ENCODE data around the gene DNAH3.
"Not testable (repeated sequence)": the region's sequence is repeated elsewhere in the genome, so short reads cannot be mapped to it uniquely, and the experiment has no call there.

DNAH3 gene

DNA sequence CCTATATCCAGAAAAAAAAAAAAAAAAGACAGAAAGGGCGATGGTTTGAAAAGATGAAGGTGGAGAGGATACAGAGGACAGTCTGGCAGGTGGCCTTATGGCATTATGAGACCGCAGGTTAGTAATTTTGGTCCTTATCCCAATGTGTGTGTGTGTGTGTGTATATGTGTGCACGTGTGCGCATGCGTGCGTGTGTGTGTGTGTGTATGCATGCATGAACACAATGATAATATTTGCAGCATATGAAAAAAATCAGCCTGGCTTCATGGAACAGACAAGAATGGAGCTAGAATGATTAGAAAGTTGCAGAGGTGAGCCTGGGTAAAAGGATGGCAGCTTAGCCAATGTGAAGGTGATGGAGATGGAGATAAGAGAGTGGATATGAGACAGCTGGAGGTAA lies 166.6 kb downstream of the DNAH3 start:
- DNase-seq = no peak

DNA sequence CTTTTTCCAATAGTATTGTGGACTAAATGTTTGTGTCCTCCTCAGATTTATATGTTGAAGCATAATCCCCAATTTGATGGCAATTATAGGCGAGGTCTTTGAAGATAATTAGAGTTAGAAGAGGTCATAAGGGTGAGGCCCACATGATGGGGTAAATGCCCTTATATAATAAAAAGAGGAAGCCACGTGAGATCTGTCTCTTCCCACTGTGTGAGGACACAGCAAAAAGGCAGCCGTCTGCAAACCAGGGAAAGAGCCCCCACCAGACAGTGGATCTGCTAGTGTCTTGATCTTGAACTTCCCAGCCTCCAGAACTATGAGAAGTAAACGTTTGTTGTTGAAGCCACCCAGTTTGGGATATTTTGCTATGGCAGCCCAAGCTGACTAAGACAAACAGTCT lies 174.1 kb downstream of the DNAH3 start:
- DNase-seq = no peak

DNA sequence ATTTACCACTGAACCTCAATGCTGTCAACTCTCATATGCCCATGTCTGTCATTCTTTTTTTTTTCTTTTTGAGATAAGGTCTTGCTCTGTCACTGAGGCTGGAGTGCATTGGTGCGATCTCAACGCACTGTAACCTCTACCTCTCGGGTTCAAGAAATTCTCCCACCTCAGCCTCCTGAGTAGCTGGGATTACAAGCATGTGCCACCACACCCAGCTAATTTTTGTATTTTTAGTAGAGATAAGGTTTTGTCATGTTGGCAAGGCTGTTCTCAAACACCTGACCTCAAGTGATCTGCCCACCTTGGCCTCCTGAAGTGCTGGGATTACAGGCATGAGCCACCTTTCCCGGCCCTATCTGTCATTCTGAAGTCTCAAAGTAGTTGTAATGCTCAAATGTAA lies 177.4 kb downstream of the DNAH3 start:
- not testable (repeated sequence) for DNase-seq

- DNase-seq = no peak
These were observed 179.2 kb downstream of the DNAH3 start for GRCh38 chr16:20971401-20971800.

DNA sequence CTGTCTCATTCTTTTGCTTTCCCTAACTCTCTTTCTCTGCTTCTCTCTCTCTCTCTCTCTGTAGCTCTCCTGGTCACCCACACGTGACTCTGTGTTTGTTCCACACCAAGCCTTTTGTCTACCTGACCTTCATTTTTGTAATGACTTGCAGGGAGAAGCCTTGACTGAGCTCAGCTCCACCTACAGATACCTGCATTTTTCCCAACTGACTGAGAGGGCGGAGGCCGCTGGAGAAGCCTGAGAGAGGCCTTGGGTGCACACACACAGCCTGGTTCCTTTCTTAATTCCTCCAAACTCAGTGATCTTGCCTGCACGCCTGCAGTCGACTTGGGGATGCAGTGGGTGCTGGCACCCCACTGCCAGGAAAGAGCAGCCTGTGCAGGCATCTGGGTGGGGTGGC lies 181.3 kb downstream of the DNAH3 start:
- no peak for DNase-seq

DNA sequence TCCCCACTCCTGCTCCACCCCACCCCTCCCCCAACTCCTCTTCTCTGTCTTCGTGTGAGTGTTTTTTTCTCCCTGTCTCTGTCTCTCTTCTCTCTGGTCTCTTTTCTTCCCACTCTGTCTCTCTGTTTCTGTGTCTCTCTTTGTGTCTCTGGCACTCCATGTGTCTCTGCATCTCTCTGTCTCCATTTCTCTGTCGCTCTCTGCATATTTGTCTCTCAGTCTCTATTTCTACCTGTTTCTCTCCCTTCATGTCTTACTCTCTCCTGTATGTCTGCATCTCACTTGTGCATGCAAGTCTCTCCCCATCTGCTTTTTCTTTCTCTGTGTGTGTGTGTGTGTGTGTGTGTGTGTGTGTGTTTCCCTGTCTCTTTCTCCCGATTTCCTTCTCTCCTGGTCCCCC lies 181.9 kb downstream of the DNAH3 start:
- no peak for DNase-seq

DNA sequence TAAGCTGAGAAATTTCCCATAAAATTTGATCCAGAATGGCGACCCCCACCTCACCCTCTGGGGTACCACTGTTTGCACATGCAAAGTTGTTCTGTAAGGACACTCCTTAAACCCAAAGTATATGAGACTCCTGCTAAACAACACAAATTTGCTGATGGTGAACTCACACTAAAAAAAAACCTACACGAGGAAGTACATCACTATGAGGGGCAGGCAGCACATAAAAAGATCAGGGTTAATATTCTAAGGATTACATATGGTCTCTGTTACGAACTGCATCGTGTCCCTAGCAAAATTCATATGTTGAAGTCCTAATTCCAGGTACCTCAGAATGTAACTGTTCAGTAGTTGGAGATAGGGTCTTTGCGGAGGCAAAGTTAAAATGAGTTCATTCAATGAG lies 189.7 kb downstream of the DNAH3 start:
- DNase-seq = no peak

GRCh38 chr16:20957153-20957552 lies 193.5 kb downstream of the DNAH3 start:
- DNase-seq = no peak

DNA sequence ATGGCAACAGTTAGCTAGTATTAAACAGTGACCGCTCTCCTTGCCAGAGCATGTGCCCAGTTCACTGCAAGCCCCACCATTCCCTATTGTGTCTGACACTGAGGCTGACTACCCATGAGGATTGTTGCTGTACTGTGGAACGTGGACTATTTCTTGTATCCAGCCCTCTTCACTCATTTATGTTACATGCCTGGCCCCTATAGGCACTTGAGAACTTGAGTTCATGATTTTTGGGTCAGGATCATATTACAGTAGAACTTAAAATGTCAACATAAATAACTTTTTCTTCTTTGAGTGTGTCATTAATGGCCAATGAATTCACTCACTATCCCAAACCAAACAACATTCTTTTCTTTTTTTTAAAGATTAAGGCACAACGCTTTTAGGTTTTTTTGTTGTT lies 194.3 kb downstream of the DNAH3 start:
- no peak for DNase-seq

GRCh38 chr16:20954574-20954973 lies 196.1 kb downstream of the DNAH3 start:
- DNase-seq = no peak

DNA sequence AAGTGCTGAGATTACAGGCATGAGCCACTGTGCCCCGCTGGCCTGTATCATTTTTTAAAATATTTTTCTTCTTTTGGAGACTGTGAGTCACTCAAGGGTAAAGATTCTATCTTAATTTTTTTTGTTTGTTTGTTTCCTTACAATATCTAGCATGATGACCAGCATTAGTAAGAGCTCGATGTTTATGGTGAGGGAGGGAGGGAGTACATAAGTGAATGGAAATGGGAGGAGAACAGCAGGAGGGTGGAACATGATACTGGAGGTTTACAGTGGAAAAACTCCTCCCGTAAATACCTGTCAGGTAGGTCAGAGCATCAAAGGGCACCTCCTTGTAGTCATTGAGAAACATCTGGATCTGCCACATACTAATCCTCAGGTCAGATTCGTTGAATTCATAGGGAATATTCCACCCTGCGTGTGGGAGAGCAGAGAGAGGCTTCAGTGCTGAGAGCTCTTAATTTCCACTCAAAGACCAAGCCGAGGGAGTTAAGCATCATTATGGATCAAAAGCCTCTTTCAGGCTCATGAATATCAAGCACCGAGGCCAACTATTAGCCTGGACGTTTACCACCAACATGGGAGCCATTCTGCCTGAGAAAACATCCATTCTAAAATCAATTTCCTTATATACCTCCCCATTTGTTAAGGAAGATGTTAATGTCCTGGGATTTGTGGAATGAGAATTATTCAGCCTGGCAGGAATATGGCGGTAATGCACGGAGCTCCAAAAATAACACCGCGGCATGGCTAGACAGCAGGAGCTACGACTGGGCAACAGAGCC lies 198.3 kb downstream of the DNAH3 start:
- no peak for DNase-seq

- DNase-seq = no peak
These were observed 200.4 kb downstream of the DNAH3 start for GRCh38 chr16:20950294-20950693.

- no peak for DNase-seq
These were observed 201.0 kb downstream of the DNAH3 start for GRCh38 chr16:20949660-20950059.

- DNase-seq = no peak
These were observed 202.2 kb downstream of the DNAH3 start for GRCh38 chr16:20948444-20948843.

DNA sequence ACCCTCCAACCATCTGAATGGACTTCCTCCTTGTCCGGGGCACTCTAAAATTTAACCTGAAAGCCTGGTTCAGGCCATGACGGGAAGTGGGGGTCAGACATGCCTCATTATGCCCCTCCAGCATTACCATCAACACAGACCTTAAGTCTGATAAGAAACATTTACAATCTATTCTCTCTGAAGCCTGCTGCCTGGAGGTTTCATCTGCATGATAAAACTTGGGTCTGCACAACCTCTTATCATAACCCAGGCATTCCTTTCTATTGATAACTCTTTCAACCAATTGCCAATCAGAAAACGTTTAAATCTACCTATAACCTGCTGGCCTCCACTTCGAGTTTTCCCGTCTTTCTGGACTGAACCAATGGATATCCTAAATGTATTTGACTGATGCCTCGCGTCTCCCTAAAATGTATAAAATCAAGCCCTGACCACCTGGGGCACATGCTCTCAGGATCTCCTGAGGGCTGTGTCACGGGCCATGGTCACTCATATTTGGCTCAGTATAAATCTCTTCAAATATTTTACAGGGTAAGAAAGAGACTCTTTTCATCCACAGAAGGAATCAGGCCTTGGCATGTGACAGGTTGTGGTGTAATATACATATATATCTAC lies 204.5 kb downstream of the DNAH3 start:
- no peak for DNase-seq

DNA sequence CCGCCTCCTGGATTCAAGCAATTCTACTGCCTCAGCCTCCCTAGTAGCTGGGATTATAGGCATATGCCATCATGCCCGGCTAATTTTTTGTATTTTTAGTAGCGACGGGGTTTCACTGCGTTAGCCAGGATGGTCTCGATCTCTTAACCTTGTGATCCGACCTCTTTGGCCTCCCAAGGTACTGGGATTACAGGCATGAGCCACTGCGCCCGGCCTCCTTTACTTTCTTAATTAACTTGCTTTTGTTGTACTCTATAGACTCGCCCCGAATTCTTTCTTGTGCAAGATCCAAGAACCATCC lies 205.1 kb downstream of the DNAH3 start:
- DNase-seq = not testable (repeated sequence)

DNA sequence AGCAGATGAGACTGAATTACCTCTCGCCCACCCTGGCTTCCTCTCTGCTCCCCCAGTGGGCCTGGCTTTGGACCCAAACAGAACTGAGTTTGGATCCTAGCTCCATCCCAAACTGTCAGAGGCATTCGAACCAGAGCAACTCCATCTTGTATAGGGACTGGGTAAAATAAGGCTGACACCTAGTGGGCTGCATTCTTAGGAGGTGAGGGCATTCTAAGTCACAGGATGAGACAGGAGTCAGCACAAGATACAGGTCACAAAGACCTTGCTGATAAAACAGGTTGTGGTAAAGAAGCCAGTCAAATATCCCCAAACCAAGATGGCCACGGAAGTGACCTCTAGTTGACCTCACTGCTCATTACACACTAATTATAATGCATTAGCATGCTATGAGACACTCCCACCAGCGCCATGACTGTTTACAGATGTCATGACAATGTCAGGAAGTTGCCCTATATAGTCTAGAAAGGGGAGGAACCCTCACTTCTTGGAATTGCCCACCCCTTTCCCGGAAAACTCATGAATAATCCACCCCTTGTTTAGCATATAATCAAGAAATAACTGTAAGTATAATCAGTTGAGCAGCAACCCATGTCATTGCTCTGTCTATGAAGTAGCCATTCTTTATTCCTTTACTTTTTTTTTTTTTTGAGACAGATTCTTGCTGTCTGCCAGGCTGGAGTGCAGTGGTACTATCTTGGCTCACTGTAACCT lies 205.6 kb downstream of the DNAH3 start:
- peak; percentile 11 for DNase-seq

GRCh38 chr16:20942256-20942655 lies 208.4 kb downstream of the DNAH3 start:
- DNase-seq = no peak

DNA sequence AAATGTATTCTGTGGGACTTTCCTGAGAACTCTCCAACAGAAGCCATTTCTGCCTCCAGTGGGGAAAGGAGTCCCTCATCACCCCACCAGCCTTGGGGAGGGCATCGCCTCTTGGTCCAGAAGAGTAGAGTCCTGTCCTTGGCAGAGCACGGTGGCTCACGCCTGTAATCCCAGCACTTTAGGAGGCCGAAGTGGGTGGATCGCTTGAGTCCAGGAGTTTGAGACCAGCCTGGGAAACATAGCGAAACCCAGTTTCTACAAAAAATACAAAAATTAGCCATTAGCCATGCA lies 209.1 kb downstream of the DNAH3 start:
- no peak for DNase-seq

GRCh38 chr16:20940871-20941635 lies 209.6 kb downstream of the DNAH3 start:
- DNase-seq = no peak

DNA sequence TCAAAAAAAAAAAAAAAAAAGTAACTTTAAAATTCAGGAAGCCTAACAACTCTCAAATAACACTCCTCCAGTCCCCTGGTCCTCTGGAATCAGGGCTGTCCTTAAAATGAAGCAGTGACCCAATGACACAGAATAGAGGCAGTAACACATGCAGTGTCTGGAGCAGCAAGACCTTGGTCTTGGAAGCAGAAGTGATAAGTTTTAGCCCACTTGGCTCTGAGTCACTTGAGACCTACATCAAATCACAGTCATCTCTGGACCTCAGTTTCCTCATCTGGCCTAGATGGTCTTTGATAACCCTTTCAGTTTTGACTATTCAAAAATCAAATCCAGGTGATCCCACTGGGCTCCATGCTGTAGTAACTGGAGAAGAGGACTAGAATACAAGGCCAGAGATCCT lies 211.0 kb downstream of the DNAH3 start:
- no peak for DNase-seq

GRCh38 chr16:20938426-20938825 lies 212.2 kb downstream of the DNAH3 start:
- no peak for DNase-seq

- DNase-seq = no peak
These were observed 212.9 kb downstream of the DNAH3 start for GRCh38 chr16:20937736-20938135.

DNA sequence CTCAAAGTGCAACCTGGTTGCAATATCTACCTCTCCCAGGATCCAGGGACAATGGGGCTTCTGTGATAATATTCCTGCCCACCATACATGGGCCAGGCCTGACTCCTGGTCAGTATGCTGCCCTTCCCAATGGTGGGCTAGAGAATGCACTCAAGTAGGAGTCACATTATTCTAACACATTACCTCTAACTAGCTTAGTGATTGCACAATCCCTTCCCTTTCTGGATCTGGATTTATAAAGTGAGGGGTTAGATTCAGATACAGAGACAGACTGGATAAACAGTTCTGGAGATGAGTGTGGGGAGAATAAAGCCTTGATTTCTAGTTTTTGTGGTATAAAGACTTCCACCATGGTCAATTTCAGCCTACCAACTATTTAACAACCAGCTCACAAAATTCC lies 217.1 kb downstream of the DNAH3 start:
- no peak for DNase-seq

Measured in stimulated activated CD4-positive, alpha-beta T cell treated with anti-CD3 and anti-CD28 coated beads, Interleukin-12 subunit alpha, Interleukin-12 subunit beta, amount 100 ng/mL, for 4 hours (primary cell).